Measurements from ENCODE around the gene ASNSD1. TPM values are rescaled to one million over a fixed set of nuclear protein-coding genes. Genes with fewer than 3 reads are reported as not detected.

The ASNSD1 gene
- total and polyA plus RNA-seq, 9 of the 15 experiments (the other 6 are each of a cell fraction or from before 2014, with no cell fraction given), result 23.9 to 56.4 (median 38.3) TPM

DNA sequence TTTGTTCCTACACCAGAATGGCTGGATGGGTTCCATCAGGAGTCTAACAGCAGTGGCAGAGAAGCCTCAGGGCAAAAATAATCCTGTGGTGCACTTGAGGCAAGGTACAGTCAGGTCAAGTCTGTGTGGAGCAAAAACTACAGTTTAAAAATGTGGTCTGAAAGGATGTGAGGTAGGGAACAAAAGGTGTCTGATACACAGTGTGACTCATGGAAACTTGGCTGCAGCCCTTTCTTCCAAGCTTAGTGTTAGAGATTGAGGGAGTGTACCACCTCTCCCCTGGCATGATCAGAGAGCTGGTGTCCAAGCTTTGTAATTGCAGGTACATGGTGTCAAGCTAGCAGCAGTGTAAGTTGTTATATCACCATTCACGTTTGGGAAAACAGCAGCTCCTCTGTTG, 22.1 kb downstream of the ASNSD1 start (continued):
- no peak for TF ChIP-seq ZNF512 (tag; IDR thresholded peaks at IDR 0.05)
- no peak for TF ChIP-seq ZBTB1 (CRISPR knock-in tag; IDR thresholded peaks at IDR 0.05; ENCODE audit: borderline replicate concordance, low read depth)

DNA sequence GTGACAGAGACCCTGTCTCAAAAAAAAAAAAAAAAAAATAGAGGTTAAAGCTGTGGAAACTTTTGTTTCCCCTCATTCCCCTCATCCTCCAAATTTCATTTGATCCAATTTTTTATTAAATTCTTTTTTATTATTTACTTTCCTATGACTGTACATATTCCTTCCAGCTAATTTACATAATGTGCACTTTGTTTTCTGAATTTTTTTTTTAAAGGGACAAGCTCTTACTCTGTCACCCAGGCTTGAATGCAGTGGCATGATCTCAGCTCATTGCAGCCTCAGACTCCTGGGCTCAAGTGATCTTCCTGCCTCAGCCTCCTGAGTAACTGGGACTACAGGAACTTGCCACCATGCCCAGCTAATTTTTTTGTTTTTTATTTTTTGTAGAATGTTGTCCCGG, 23.6 kb downstream of the ASNSD1 start:
- Histone ChIP-seq H4K20me1 (replicated peaks; ENCODE audit: control insufficient read depth, insufficient read depth, low read length) (no peaks in the 10 kb centered on the region), H3K9me3 (replicated peaks; ENCODE audit: control insufficient read depth, insufficient read depth, low read depth, low read length) (no peaks in the 10 kb centered on the region), H2AFZ (ENCODE audit: low read depth, low read length) (no peak overlapping the region), H3K36me3 (ENCODE audit: control insufficient read depth, insufficient read depth, low read length) (no peaks in the 10 kb centered on the region), H3K4me3 (no peak overlapping the region), H3K9ac (ENCODE audit: insufficient read depth in 1 of 2, low read depth in 2 of 2, low read length in 2 of 2) (no peak overlapping the region), H3K27me3 (ENCODE audit: control insufficient read depth in 2 of 2, insufficient read depth in 2 of 2, low read length in 2 of 2) (no peaks in the 10 kb centered on the region), H3K4me2 (ENCODE audit: insufficient read depth, low read length) (no peak overlapping the region), H3K27ac (ENCODE audit: extremely low read depth, low read depth, low read length) (no peak overlapping the region), H3K9me1 (ENCODE audit: control insufficient read depth, insufficient read depth, low read length) (no peaks in the 10 kb centered on the region), H3K4me1 (replicated peaks in 1 of 2; ENCODE audit: control insufficient read depth in 2 of 2, insufficient read depth in 2 of 2, low read length in 2 of 2) (peaks cover 4 to 9% of the 10 kb centered on the region in 2 experiments; a peak in 4 of 5 replicates), H3K79me2 (ENCODE audit: control insufficient read depth, insufficient read depth, low read length) (no peaks in the 10 kb centered on the region)
- whole genome bisulfite sequencing (ENCODE audit: insufficient coverage, low coverage, missing lambda C conversion rate), result 90% methylated on average over 1 of the region's 1 CpG
- in situ Hi-C loops (cut with MboI), result no loop called here
- ATAC-seq, result no peak
- BruUV-seq (replicated peaks), result no TSS peak
- no peak for FAIRE-seq
- intact Hi-C loops (cut with micrococcal nuclease), result no loop called here
- TF ChIP-seq ELK1 (CRISPR knock-in tag; IDR thresholded peaks at IDR 0.05), result no peak
- TF ChIP-seq THAP12 (CRISPR knock-in tag; IDR thresholded peaks at IDR 0.05), result no peak
- no peak for TF ChIP-seq HDAC8 (tag; IDR thresholded peaks at IDR 0.05)
- TF ChIP-seq PKNOX1 (IDR thresholded peaks at IDR 0.05), result no peak
- CTCF ChIA-PET (ENCODE audit: low intra/inter-chr PET ratio), result no interaction called here
- POLR2A ChIA-PET, result interaction anchor here (0.7 to 1.0 kb wide), 2 partner anchors 26 to 178 kb away, joined by 3 read pairs; no protein-coding TSS in a partner anchor
- DNase-seq (ENCODE audit: extremely low read depth in 1 of 4, low spot score in 3 of 4), result no peak
